GM21381 (cell line): ENCODE data around the gene PCSK1.
"Not testable (repeated sequence)": the region's sequence is repeated elsewhere in the genome, so short reads cannot be mapped to it uniquely, and the experiment has no call there.

Source experiments
- ATAC-seq: cut with Tn5 transposase; IDR thresholded peaks from one replicate; pipeline ENCODE4 v1.9.1; 2021; ENCODE audit warnings: mild to moderate bottlenecking, moderate library complexity; ENCODE audit not compliant: unreplicated experiment

Gene PCSK1

GRCh38 chr5:96374653-96375052 is 58.4 kb downstream of the PCSK1 start:
- ATAC-seq, result no peak

GRCh38 chr5:96373381-96373733 is 59.7 kb downstream of the PCSK1 start:
- ATAC-seq, result no peak

- ATAC-seq, result no peak
Measured at GRCh38 chr5:96372726-96373380, 60.2 kb downstream of the PCSK1 start.

- ATAC-seq, result no peak
Measured at GRCh38 chr5:96370976-96371375, 62.1 kb downstream of the PCSK1 start.

- ATAC-seq, result not testable (repeated sequence)
Measured at GRCh38 chr5:96367337-96367736, 65.7 kb downstream of the PCSK1 start.

GRCh38 chr5:96354237-96354636 is 78.8 kb downstream of the PCSK1 start:
- no peak for ATAC-seq

- no peak for ATAC-seq
Measured at GRCh38 chr5:96353220-96353619, 79.8 kb downstream of the PCSK1 start.

GRCh38 chr5:96350678-96351077 is 82.4 kb downstream of the PCSK1 start:
- no peak for ATAC-seq

GRCh38 chr5:96348536-96348935 is 84.5 kb downstream of the PCSK1 start:
- no peak for ATAC-seq

- ATAC-seq, result no peak
Measured at GRCh38 chr5:96347502-96348292, 85.4 kb downstream of the PCSK1 start.

GRCh38 chr5:96344678-96345577 is 88.1 kb downstream of the PCSK1 start:
- ATAC-seq, result peak; percentile 79

GRCh38 chr5:96343094-96343493 is 90.0 kb downstream of the PCSK1 start:
- ATAC-seq, result no peak

- ATAC-seq, result no peak
Measured at GRCh38 chr5:96342581-96342980, 90.5 kb downstream of the PCSK1 start.
